ENCODE data around the gene KSR1.

The KSR1 gene

GRCh38 chr17:27469256-27469655 is 13.0 kb downstream of the KSR1 start:
- DNase-seq (ENCODE audit: low read depth, low spot score) = no peak
- no peak overlapping the region for H3K27ac ChIP-seq

DNA sequence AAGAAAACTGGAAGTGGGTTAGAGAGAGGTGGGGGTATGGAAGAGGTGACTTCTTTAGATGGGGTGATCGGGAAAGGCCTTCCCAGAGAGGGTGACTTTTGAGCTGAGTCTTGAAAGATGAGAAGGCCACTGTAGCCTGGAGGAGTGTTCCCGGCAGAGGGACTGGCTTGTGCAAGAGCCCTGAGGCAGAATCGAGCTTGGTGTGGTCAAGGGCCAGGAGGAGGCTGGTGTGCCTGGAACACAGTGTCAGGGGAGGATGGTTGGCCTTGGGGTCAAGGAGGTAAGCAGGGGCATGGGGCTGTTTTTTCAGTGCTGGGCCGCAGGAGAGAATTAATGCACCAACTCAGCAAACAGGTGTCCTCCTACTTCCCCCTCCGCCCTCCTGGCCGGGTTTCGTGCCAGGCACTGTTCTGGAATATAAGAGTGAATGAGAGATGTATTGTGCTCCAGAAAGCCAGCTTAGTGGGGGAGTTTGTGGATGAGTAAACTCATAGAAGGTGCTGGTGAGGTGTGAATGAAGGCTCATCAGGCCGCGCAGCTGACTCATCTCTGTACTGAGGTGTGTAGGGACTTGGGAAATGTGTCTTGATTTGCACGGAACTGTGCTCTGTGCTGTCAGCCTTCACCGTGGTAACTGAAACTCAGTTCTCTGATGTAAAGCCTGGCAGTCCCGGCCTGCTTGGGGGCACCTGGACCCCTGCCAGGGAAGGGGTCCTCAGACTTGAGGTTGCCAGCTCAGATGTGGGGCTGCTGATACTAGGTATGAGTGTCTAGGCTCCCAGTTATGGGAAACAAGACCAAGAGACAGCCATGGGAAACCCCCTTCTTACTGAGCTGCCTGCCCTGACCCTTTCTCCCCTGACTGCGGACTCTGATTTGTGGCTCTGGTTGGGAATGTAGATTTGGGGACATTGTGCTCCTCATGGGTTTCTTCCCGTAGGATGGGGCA is 15.3 kb downstream of the KSR1 start:
- peak; percentile 72 for DNase-seq (ENCODE audit: low read depth, low spot score)
- H3K27ac ChIP-seq = peak overlapping the region; percentile 42

DNA sequence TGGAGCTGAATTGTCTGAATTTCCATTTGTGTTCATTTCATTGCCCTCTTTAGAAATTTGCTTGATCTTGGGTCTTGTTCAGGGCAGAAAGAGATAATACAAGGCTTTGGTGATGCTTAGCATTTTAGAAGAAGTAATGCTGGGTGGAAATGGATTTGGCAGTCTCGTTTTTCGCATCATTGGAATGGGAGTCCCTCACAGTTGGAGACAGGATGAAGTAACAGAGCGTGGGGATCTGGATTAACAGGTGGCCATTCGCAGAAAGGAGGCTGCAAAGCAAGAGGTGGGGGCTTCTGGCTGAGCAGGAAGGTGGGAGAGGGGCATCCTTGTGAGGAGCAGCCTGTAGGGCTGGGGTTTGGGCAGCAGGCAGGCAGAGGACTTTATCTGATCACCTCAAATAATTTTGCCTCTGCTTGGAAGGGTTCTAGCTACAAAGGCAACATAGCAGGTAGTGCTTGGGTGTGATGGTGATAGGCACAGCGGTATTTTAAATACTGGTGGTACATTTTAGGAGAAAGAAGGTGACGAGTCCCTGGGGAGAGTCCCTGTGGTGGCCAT is 17.0 kb downstream of the KSR1 start:
- H3K27ac ChIP-seq = no peak overlapping the region
- no peak for DNase-seq (ENCODE audit: low read depth, low spot score)

- no peak for DNase-seq (ENCODE audit: low read depth, low spot score)
- no peak overlapping the region for H3K27ac ChIP-seq
Measured at GRCh38 chr17:27473748-27474609, 17.7 kb downstream of the KSR1 start.

- H3K27ac ChIP-seq = no peak overlapping the region
- no peak for DNase-seq (ENCODE audit: low read depth, low spot score)
Measured at GRCh38 chr17:27475070-27475673, 18.9 kb downstream of the KSR1 start.

GRCh38 chr17:27475981-27476895 is 20.0 kb downstream of the KSR1 start:
- H3K27ac ChIP-seq = no peak overlapping the region
- DNase-seq (ENCODE audit: low read depth, low spot score) = no peak

DNA sequence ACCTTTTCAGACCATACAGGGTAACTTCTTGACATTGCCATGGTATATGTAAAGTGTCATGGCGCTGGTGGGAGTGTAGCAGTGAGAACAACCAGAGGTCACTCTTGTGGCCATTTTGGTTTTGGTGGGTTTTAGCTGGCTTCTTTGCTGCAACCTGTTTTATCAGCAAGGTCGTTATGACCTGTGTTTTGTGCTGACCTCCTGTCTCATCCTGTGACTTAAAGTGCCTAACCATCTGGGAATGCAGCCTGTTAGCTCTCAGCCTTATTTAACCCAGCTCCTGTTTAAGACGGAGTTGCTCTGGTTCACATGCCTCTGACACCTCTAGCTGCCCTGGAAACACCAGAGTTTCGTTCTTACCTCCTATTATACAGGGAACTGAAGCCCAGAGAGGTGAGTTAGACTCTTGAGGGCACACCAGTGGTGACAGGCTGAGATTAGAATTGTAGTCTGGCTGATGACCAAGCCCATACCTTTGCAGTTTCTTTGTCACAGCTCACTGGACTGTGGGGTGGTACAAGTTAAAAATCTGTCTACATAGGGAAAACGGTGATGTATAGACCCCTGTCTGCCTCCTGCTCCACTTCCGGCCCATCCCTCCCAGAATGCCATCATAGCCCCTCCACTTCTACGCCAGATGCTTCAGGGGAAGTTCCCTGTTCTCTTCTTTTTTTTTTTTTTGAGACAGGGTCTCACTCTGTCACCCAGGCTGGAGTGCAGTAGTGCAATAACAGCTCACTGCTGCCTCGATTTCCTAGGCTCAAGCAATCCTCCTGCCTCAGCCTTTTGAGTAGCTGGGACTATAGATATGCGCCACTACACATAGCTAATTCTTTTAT is 21.0 kb downstream of the KSR1 start:
- no peak overlapping the region for H3K27ac ChIP-seq
- no peak for DNase-seq (ENCODE audit: low read depth, low spot score)

DNA sequence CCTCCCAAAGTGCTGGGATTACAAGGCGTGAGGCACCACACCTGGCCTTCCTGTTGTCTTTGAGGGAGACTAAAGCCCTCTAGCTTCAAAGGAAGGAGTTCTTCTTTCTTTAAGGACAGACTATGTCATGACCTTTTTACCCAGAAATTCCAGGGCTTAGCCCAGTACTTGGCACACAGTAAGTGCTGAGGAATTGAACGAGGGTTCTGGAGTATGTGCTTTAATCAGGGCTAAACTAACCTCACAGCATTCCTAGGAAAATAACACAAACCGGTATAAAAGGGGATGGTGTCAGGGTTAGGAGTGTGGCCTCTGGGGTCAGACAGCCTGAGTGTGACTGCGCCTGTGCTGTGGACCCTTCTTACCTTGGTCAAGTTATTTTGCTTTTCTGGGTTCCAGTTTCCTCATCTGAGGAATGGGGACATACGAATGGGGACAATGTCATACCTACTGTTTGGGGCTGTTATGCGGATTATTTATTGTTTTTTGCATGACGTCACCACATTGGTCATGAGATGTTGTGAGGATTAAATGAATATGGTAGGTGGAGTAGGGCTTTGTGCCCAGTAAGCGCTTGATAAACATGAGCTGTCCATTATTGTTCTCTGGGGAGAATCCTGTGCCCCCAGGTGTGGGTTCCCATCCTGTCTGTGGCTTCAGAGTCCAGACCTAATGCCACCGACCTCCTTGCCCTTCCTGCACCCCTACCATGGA is 21.9 kb downstream of the KSR1 start:
- no peak overlapping the region for H3K27ac ChIP-seq
- no peak for DNase-seq (ENCODE audit: low read depth, low spot score)

- DNase-seq (ENCODE audit: low read depth, low spot score) = no peak
- no peak overlapping the region for H3K27ac ChIP-seq
Measured at GRCh38 chr17:27478901-27479538, 22.8 kb downstream of the KSR1 start.

GRCh38 chr17:27479838-27480237 is 23.6 kb downstream of the KSR1 start:
- DNase-seq (ENCODE audit: low read depth, low spot score) = no peak
- no peak overlapping the region for H3K27ac ChIP-seq

DNA sequence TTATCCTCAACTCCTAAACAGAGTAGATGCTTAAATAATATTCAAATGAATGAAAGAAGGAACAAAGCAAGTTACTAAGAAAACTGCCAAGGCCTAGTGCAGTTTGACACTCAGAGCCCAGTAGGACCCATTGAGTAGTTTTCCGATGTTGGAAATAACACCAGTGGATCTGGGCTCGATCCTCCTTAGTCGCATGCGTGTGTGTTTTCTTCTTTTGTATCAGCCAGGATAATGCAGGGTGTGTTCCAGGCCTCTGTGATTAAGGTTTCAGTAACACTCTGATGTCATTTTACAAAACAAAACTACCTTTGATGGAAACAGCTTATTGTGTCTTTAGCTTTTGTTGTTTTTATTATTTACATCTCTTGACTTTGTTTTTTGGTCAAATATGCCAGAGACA is 24.5 kb downstream of the KSR1 start:
- DNase-seq (ENCODE audit: low read depth, low spot score) = no peak
- no peak overlapping the region for H3K27ac ChIP-seq

GRCh38 chr17:27481327-27481726 is 25.1 kb downstream of the KSR1 start:
- no peak overlapping the region for H3K27ac ChIP-seq
- no peak for DNase-seq (ENCODE audit: low read depth, low spot score)

- H3K27ac ChIP-seq = no peak overlapping the region
- DNase-seq (ENCODE audit: low read depth, low spot score) = no peak
Measured at GRCh38 chr17:27485125-27485524, 28.9 kb downstream of the KSR1 start.

DNA sequence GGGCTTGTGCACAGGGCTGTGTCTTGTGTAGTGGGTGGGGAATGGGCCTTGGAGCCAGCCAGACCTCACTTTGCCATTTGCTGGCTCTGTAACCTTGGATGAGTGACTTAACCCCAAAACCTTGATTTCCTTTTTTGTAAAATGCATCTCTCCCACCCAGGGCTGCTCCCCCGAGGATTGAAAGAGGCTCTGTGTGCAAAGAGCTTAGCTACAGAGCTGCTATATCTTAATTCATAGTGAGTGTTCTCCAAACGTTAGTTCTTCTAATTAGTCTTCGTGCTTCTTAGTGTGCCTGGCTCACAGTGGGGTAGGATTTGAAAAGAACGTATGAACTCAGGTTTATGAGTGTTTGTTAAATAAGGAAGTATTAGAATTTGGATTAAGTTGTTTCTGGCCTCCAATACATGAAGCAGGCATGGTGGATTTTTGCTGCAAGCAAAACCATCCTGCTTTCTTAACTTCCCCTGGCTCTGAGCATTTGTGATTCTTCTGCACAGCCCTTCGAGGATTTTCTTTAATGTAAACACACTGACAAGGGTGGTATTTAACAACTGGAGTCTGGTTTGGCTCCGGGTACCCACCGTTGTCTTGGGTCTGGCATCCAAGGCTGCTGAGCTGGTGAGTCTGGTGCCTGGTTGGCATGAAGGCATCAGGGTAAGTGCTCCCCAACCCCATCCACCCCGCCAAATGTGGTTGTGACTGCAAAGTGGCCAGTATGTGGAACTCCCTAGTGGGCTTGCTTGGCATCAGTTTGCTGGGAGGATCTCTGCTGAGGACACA is 29.7 kb downstream of the KSR1 start:
- H3K27ac ChIP-seq = no peak overlapping the region
- DNase-seq (ENCODE audit: low read depth, low spot score) = no peak

GRCh38 chr17:27486741-27487140 is 30.5 kb downstream of the KSR1 start:
- no peak for DNase-seq (ENCODE audit: low read depth, low spot score)
- no peak overlapping the region for H3K27ac ChIP-seq

DNA sequence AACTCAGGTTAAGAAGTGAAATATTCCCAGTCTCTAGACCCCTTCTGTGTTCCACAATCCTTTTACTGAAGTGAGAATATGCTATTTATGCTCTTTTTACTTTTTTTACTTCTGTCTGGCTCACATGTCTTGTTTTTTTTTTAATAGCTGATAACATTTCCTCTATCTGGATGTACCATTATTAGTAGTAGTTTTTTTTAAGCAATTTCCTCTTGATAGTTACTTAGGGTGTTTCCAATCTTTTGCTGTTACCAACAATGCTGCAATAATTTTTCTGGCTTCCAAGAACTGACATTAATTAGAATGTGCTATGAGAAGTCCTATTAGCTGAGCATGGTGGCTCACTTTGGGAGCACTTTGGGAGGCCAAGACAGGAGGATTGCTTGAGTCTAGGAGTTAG is 32.0 kb downstream of the KSR1 start:
- no peak overlapping the region for H3K27ac ChIP-seq
- DNase-seq (ENCODE audit: low read depth, low spot score) = no peak

Measured in epithelial cell of prostate (primary cell).